Gastroesophageal sphincter (tissue), 3 donors: ENCODE measurements around the gene NREP.

Experiments
- CTCF ChIP-seq, 4 experiments: fragments of 200-600 bp in 2 of 4; fragments of 450-650 bp in 2 of 4; sonication (generic) in 1 of 4; IDR thresholded peaks; one replicate each; pipeline ENCODE4 v1.5.1; 2017 to 2019; ENCODE audit warnings: antibody characterized with exemption in 4 of 4, mild to moderate bottlenecking in 2 of 4, moderate library complexity in 2 of 4
- EP300 ChIP-seq: sonication (generic); formaldehyde crosslinking; IDR thresholded peaks from one replicate; pipeline ENCODE4 v1.6.1; 2017; ENCODE audit warnings: antibody characterized with exemption, mild to moderate bottlenecking
- POLR2A ChIP-seq, 2 donors: fragments of 450-650 bp; IDR thresholded peaks; one replicate each; pipeline ENCODE4 v1.6.1; 2017; ENCODE audit warnings: antibody characterized with exemption in 2 of 2, mild to moderate bottlenecking in 2 of 2, moderate library complexity in 1 of 2
- POLR2AphosphoS5 ChIP-seq: sonication (generic); formaldehyde crosslinking; IDR thresholded peaks from one replicate; pipeline ENCODE4 v1.6.1; 2017; ENCODE audit warnings: antibody characterized with exemption

GRCh38 chr5:111680737-111681413, 76.1 kb downstream of the NREP start:
- TF ChIP-seq CTCF (IDR thresholded peaks at IDR 0.05) = peak in 1 of 4 experiments; percentile 13
- TF ChIP-seq POLR2A (IDR thresholded peaks at IDR 0.05) = no peak
- no peak for TF ChIP-seq EP300
- TF ChIP-seq POLR2AphosphoS5 = peak; percentile 83
